H7 (cell line): Measurements from ENCODE around the gene E2F6. TPM values are rescaled to one million over a fixed set of nuclear protein-coding genes. Genes with fewer than 3 reads are reported as not detected.

Source experiments
- DNase-seq: peaks from one replicate; pipeline ENCODE4 v3.0.0; 2012
- H3K27me3 ChIP-seq: 2 replicates; pipeline ENCODE4 v1.6.0; 2011; ENCODE audit warnings: mild to moderate bottlenecking, low read length; ENCODE audit not compliant: control insufficient read depth, insufficient read depth
- H3K36me3 ChIP-seq: replicated peaks from 2 replicates; pipeline ENCODE4 v1.5.1; 2011; ENCODE audit warnings: low read length; ENCODE audit not compliant: control insufficient read depth, insufficient read depth
- H3K4me3 ChIP-seq: 2 replicates; pipeline ENCODE4 v1.5.1; 2011; ENCODE audit warnings: low read depth, mild to moderate bottlenecking, control low read depth, low read length, moderate library complexity; ENCODE audit not compliant: insufficient read depth
- total RNA-seq: library from RNA; depleted of rRNA; stranded (reverse); fragments of >200 nt; shearing (Covaris generic); gene quantifications from 2 replicates; pipeline ENCODE4 v1.2.3, GENCODE V29; 2014

The E2F6 gene
- total RNA-seq, 1 experiment from 2014 or later = 23.2 TPM

DNA sequence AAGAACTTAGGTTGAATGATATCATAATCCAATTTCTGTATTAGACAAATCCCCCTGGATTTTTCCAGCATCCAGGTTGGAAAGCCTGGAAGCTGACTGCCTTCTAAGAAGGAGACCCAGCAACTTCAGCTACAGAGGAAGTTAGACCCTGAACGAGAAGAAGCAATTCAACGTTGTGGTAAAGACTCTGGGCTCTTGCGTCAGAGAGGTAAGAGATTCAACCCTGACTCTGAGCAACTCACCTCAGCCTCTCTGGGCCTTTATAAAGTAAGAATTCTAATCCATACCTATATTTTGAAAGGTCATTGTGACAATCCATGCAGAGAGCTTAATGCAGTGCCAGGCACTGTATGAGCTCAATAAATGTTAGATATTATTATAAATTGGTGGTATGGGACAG is 9.7 kb downstream of the E2F6 start:
- H3K36me3 ChIP-seq = peaks cover 4% of the 10 kb centered on the region
- no peak for DNase-seq

DNA sequence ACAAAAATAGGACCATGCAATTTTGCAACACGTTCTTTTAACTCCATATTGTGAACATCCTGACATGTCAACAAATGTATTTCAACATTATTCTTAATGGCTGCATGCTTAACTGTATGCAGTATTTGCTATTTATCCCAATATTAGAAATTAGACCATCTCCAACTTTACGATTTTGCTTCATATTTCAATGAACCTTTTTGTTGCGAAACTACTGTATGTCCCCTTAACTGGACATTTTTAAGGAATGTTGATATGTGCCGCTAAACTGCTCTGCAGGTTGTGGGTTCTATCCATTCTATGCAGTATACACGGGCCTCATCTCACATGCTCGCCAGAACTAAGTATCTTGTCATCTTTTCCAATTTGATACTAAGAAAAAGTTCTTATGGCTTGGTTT is 11.1 kb downstream of the E2F6 start:
- DNase-seq = no peak
- Histone ChIP-seq H3K36me3 (peaks cover 5% of the 10 kb centered on the region), H3K27me3 (no peaks in the 10 kb centered on the region), H3K4me3 (no peak overlapping the region)

More for the DNA sequence above, 9.7 kb downstream of the E2F6 start:
- Histone ChIP-seq H3K4me3 (no peak overlapping the region), H3K27me3 (no peaks in the 10 kb centered on the region)

- DNase-seq = no peak
- Histone ChIP-seq H3K27me3 (no peaks in the 10 kb centered on the region), H3K36me3 (peaks cover 18% of the 10 kb centered on the region), H3K4me3 (no peak overlapping the region)
Observed at GRCh38 chr2:11450791-11451190, 15.2 kb downstream of the E2F6 start.

DNA sequence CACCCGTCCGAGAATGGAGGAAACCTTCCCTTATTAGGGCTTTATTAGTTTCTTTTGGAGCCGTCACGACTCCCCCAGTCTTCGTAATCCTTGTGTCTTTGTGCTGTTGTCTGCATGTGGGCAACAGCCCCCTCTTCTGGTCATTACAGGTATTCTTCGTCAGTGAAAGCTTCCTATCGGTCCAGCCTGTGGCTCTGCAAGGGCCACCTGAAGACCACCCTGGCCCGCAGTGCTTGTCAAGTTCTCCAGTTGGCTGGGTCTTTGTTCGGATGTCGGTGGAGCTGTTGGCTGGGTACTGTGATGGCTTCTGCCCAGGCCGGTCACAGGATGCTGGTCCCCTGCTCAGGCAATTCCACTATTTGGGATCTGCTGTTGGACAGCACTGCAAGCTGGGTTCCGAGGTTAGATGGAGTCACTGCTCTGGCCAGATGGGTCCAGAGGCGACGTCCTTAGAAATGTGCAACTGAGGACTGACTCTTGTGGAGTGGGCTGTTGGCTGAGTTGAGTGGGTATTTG is 19.2 kb downstream of the E2F6 start:
- no peak overlapping the region for H3K4me3 ChIP-seq
- H3K27me3 ChIP-seq = no peaks in the 10 kb centered on the region
- peak; percentile 75 for DNase-seq
- H3K36me3 ChIP-seq = peaks cover 20% of the 10 kb centered on the region

- no peak for DNase-seq
- Histone ChIP-seq H3K36me3 (peaks cover 18% of the 10 kb centered on the region), H3K27me3 (no peaks in the 10 kb centered on the region), H3K4me3 (no peak overlapping the region)
Observed at GRCh38 chr2:11444737-11445136, 21.2 kb downstream of the E2F6 start.

GRCh38 chr2:11438555-11439080 is 27.3 kb downstream of the E2F6 start:
- H3K4me3 ChIP-seq = no peak overlapping the region
- DNase-seq = no peak
- H3K36me3 ChIP-seq = no peaks in the 10 kb centered on the region; the same call in none of the 2 replicates
- H3K27me3 ChIP-seq = no peaks in the 10 kb centered on the region

- Histone ChIP-seq H3K36me3 (no peaks in the 10 kb centered on the region; the same call in none of the 2 replicates), H3K27me3 (no peaks in the 10 kb centered on the region), H3K4me3 (no peak overlapping the region)
- no peak for DNase-seq
Observed at GRCh38 chr2:11437602-11438001, 28.4 kb downstream of the E2F6 start.

DNA sequence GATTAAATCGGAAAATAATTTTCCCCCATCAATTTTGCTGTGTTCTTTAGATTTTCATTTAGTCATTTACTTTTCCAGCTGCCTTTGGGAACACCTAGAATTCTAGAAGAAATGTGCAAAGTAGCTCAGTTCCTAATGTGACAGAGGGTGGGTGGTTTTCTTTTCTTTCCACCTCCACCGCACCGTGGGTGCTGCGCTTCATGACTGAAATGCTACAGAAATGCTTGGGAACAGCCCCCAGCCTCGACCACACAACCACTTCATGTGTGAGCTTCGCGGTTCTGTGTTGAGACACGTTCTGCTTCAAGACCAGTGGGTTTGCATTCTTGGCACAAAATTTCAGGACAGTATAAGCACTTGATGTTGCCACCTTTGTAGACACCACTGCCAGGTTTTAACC is 30.9 kb downstream of the E2F6 start:
- Histone ChIP-seq H3K4me3 (no peak overlapping the region), H3K36me3 (no peaks in the 10 kb centered on the region; the same call in 1 of the 2 replicates), H3K27me3 (no peaks in the 10 kb centered on the region)
- no peak for DNase-seq

DNA sequence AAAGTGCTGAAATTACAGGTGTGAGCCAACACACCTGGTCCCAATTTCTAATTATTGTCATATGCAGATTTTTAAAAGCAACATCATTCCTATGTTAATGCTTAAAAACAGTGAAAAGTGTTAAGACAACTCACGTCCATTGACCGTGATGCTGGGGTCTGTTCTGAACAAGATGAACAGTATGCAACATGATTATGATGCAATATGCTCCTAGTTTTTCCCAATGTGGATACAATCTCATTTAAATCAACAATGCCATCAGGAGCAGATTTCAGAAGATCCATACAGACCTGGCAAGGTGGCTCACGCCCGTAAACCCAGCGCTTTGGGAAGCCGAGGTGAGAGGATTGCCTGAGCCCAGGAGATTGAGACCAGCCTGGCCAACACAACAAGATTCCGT is 31.5 kb downstream of the E2F6 start:
- no peak for DNase-seq
- Histone ChIP-seq H3K4me3 (no peak overlapping the region), H3K36me3 (no peaks in the 10 kb centered on the region; the same call in 1 of the 2 replicates), H3K27me3 (no peaks in the 10 kb centered on the region)

DNA sequence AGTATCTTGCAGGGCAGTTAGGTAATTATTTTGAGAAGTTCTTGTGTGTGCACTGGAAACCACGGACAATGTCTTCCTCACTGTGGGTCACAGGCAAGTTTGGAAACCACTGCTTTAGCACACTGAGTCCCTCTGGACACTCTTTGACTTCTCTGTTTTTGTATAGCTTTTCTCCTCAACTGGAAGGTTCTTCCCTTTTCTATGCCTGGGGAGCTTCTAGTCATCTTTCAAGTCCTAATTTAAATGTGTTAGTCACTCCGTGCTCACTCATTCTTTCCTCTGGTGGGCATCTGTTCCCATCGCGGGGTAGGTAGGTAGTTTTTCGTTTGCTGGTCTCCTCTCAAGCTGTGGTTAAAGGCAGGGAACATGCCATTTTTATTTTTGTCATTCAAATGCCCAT is 32.1 kb downstream of the E2F6 start:
- Histone ChIP-seq H3K36me3 (no peaks in the 10 kb centered on the region; the same call in 1 of the 2 replicates), H3K27me3 (no peaks in the 10 kb centered on the region), H3K4me3 (no peak overlapping the region)
- DNase-seq = no peak

- DNase-seq = no peak
- no peaks in the 10 kb centered on the region for H3K27me3 ChIP-seq
- no peaks in the 10 kb centered on the region for H3K36me3 ChIP-seq
- no peak overlapping the region for H3K4me3 ChIP-seq
Observed at GRCh38 chr2:11430729-11431128, 35.2 kb downstream of the E2F6 start.

GRCh38 chr2:11427224-11427623 is 38.7 kb downstream of the E2F6 start:
- Histone ChIP-seq H3K4me3 (no peak overlapping the region), H3K27me3 (no peaks in the 10 kb centered on the region), H3K36me3 (no peaks in the 10 kb centered on the region)
- no peak for DNase-seq

DNA sequence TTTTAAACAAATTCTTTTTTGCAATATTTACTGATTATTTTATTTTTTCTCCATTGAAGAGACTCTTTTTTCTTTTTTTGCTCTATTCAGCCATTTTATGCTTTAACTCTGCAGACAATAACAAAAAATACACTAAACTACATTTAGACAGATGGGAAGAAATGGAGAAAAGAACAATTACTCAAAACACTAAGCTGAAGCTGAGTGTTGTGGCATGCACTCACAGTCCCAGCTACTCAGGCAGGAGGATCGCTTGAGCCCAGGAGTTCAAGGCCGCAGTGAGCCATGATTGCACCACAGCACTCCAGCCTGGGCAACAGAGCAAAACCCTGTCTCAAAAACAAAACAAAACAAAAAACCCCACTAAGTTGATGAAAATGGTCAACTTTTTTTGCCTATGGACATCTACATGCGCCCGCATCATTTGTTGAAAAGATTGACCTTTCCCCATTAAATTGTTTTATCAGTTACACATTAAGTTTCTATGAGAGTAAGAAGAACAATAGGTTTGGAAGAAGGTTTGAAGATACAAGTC is 43.0 kb downstream of the E2F6 start:
- H3K36me3 ChIP-seq = no peaks in the 10 kb centered on the region
- DNase-seq = no peak
- H3K27me3 ChIP-seq = no peaks in the 10 kb centered on the region
- H3K4me3 ChIP-seq = no peak overlapping the region

DNA sequence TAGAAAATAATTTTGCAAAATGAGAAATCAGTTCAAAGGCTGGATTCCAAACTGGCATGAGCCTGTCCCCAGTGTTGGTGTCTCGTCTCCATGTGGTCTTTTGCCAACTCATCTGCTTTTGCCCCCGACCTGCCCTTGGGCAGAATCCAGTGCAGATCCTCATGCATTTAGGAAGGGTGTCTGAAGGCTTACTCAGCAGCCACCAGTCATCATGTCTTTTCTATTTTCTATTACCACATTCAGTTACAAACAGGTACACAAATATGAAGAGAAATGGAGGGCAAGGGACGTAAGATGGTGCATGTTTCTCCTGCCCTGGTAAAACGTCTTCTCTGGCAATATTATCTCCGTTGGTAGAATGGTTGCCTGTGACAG is 43.5 kb downstream of the E2F6 start:
- no peak overlapping the region for H3K4me3 ChIP-seq
- DNase-seq = no peak
- no peaks in the 10 kb centered on the region for H3K27me3 ChIP-seq
- no peaks in the 10 kb centered on the region for H3K36me3 ChIP-seq

DNA sequence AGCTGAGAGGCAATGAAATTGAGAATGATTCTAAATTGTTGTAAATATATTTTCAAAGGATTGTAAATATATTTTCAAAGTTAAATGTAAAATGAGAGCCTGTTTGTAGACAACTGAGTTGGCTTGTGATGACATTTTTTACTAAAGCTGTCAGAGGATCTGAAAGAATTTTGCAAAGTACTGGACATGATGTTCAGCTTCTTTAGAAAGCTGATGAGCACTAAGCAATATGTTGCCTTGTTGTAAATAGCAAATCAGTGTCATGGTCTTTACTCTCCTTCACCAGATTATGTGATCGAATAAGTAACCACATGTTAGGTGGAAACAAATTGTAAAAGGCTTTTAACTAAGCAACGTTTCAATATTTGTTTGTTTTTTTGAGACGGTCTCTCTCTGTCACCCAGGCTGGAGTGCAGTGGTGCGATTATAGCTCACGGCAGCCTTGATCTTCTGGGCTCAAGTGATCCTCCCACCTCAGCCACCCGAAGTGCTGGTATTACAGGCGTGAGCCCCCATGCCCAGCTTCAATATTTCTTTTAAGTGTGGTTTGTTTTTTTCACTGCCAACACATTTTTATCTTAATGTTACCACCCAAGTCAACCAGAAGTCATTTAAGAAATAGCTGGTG is 44.0 kb downstream of the E2F6 start:
- DNase-seq = no peak
- Histone ChIP-seq H3K27me3 (no peaks in the 10 kb centered on the region), H3K36me3 (no peaks in the 10 kb centered on the region), H3K4me3 (no peak overlapping the region)
